Spleen (tissue), 7 donors: ENCODE measurements around the gene CPNE9.

ENCODE experiments used
- POLR2A ChIP-seq, 3 donors: fragments of 450-650 bp; IDR thresholded peaks; one replicate each; pipeline ENCODE4 v1.5.1; 2017; ENCODE audit warnings: antibody characterized with exemption in 3 of 3, mild to moderate bottlenecking in 1 of 3
- POLR2AphosphoS5 ChIP-seq, 3 donors: sonication (generic); formaldehyde crosslinking; IDR thresholded peaks; one replicate each; pipeline ENCODE4 v1.5.1; 2017; ENCODE audit warnings: antibody characterized with exemption in 3 of 3
- TF ChIP-seq, protein P1 (sequence below), 11 experiments: fragments of 200-600 bp in 7 of 11; fragments of 450-650 bp in 4 of 11; sonication (generic) in 4 of 11; IDR thresholded peaks in 8 of 11; conservative IDR thresholded peaks in 3 of 11; 1 replicate in 7 of 11; 2 replicates in 4 of 11; pipeline versions ENCODE4 v1.4.0 to v1.8.0; 2016 to 2021; ENCODE audit warnings: antibody characterized with exemption in 11 of 11, inconsistent platforms in 4 of 11, mild to moderate bottlenecking in 1 of 11
- donor health status: DM: no; HTN: no; CAD: no; lungs with moderate emphysema.
- donor health status: DM: no; HTN: no; CAD: no.
- donor health status: DM: no; HTN: no; CAD: no.

DNA sequence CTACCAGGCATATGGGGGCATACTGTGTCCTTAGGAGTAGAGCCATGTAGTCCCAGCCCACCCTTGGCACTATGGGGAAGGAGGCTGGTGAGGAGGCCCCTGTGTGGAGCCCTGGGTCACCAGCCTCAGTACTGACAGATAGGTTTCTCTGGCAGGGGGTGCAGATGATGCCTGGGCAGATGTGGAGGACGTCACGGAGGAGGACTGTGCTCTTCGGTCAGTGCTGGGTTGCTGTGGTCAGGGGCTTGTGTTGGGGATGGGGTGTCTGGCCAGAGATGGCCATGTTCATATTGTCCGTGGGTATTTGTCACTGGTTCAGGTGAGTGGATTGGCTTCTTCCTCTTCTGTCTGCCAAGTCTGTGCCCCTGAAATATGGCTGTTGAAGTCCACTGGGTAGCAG, 34.4 kb upstream of the CPNE9 start:
- TF ChIP-seq, protein P1, sequence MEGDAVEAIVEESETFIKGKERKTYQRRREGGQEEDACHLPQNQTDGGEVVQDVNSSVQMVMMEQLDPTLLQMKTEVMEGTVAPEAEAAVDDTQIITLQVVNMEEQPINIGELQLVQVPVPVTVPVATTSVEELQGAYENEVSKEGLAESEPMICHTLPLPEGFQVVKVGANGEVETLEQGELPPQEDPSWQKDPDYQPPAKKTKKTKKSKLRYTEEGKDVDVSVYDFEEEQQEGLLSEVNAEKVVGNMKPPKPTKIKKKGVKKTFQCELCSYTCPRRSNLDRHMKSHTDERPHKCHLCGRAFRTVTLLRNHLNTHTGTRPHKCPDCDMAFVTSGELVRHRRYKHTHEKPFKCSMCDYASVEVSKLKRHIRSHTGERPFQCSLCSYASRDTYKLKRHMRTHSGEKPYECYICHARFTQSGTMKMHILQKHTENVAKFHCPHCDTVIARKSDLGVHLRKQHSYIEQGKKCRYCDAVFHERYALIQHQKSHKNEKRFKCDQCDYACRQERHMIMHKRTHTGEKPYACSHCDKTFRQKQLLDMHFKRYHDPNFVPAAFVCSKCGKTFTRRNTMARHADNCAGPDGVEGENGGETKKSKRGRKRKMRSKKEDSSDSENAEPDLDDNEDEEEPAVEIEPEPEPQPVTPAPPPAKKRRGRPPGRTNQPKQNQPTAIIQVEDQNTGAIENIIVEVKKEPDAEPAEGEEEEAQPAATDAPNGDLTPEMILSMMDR (IDR thresholded peaks at IDR 0.05 in 8 of 11, conservative IDR thresholded peaks at IDR 0.05 in 3 of 11): no peak
- TF ChIP-seq POLR2A (IDR thresholded peaks at IDR 0.05): no peak
- peak in 1 of 3 donors; percentile 11 for TF ChIP-seq POLR2AphosphoS5 (IDR thresholded peaks at IDR 0.05)
